ENCODE data around the gene HAPSTR1.

The HAPSTR1 gene

DNA sequence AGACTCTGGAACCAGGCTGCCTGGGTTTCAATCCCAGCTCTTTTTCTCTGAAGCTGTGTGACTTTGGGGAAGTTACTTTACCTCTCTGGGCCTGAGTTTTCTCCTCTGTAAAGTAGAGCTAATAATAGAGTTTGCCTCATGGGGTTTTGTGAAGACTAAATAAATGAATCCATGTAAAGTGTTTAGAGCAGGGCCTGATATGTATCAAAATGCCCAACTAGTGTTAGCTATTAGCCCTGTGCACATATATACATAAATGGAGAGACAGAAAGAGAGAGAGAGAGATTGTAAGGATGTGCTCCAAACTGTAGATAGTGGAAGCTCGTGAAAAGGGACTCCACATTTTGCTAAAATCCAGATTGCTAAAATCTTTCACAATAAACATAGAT is 44.8 kb upstream of the HAPSTR1 start:
- no peak for ATAC-seq (ENCODE audit: insufficient read depth, low read depth)
- no peak overlapping the region for H3K4me2 ChIP-seq (ENCODE audit: insufficient read depth, low read length)
- no peaks in the 10 kb centered on the region for H3K27me3 ChIP-seq (ENCODE audit: insufficient read depth, low read length, poor library complexity)
- H3K4me1 ChIP-seq (ENCODE audit: insufficient read depth, low read length) = no peaks in the 10 kb centered on the region
- no peaks in the 10 kb centered on the region for H3K79me2 ChIP-seq (ENCODE audit: insufficient read depth, low read length)
- no peak overlapping the region for H3K9ac ChIP-seq (ENCODE audit: low read depth, low read length)
- H3K9me3 ChIP-seq (ENCODE audit: insufficient read depth, low read length, severe bottlenecking) = no peaks in the 10 kb centered on the region
- H3K27ac ChIP-seq (ENCODE audit: low read length) = no peak overlapping the region
- DNase-seq = no peak
- H4K20me1 ChIP-seq (ENCODE audit: insufficient read depth, low read length) = no peaks in the 10 kb centered on the region
- TF ChIP-seq, protein P1, sequence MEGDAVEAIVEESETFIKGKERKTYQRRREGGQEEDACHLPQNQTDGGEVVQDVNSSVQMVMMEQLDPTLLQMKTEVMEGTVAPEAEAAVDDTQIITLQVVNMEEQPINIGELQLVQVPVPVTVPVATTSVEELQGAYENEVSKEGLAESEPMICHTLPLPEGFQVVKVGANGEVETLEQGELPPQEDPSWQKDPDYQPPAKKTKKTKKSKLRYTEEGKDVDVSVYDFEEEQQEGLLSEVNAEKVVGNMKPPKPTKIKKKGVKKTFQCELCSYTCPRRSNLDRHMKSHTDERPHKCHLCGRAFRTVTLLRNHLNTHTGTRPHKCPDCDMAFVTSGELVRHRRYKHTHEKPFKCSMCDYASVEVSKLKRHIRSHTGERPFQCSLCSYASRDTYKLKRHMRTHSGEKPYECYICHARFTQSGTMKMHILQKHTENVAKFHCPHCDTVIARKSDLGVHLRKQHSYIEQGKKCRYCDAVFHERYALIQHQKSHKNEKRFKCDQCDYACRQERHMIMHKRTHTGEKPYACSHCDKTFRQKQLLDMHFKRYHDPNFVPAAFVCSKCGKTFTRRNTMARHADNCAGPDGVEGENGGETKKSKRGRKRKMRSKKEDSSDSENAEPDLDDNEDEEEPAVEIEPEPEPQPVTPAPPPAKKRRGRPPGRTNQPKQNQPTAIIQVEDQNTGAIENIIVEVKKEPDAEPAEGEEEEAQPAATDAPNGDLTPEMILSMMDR (IDR thresholded peaks at IDR 0.05; ENCODE audit: borderline replicate concordance, extremely low read depth, low read length, poor library complexity, severe bottlenecking) = no peak
- no peak for TF ChIP-seq EZH2 (IDR thresholded peaks at IDR 0.05; ENCODE audit: borderline replicate concordance, low read depth, low read length, severe bottlenecking)
- H3K36me3 ChIP-seq (ENCODE audit: insufficient read depth, low read length) = no peaks in the 10 kb centered on the region
- H3K4me3 ChIP-seq (ENCODE audit: low read depth in 1 of 2, low read length in 2 of 2) = no peak overlapping the region
- H2AFZ ChIP-seq (ENCODE audit: low read depth, low read length) = no peak overlapping the region

DNA sequence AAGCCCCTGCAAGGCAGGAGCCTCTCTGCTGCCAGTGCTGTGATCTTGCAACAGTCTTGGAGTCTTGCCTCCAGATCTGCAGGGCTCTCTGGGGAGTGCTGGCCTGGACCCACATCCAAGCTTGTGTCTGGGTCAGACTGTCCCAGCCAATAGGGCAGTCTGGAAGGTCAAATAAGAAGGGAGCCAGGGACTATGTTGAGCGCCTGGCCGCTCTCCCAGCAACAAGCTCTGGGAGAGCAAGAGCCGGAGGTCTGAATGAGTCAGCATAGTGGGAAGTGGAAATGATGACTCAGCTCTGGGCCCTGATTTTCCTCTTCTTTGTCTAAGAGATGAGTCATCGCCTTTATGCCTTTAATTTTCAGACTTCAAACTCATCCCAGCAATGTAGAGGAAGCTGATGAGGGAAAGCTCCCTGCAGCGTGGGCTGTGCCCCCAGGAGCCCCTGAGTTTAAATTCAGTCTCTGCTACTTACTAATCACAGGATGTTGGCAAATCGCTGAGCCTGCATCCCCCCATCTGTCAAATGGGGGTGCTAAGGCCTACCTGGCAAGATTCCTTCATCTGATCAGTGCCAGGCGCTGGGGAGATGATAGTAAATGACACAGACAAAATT is 43.6 kb upstream of the HAPSTR1 start:
- Histone ChIP-seq H3K4me3 (ENCODE audit: low read depth in 1 of 2, low read length in 2 of 2) (no peak overlapping the region), H3K9ac (ENCODE audit: low read depth, low read length) (no peak overlapping the region), H3K27me3 (ENCODE audit: insufficient read depth, low read length, poor library complexity) (no peaks in the 10 kb centered on the region), H2AFZ (ENCODE audit: low read depth, low read length) (no peak overlapping the region), H3K36me3 (ENCODE audit: insufficient read depth, low read length) (no peaks in the 10 kb centered on the region), H3K4me1 (ENCODE audit: insufficient read depth, low read length) (no peaks in the 10 kb centered on the region), H4K20me1 (ENCODE audit: insufficient read depth, low read length) (no peaks in the 10 kb centered on the region), H3K79me2 (ENCODE audit: insufficient read depth, low read length) (no peaks in the 10 kb centered on the region), H3K4me2 (ENCODE audit: insufficient read depth, low read length) (no peak overlapping the region), H3K27ac (ENCODE audit: low read length) (no peak overlapping the region), H3K9me3 (ENCODE audit: insufficient read depth, low read length, severe bottlenecking) (no peaks in the 10 kb centered on the region)
- no peak for TF ChIP-seq EZH2 (IDR thresholded peaks at IDR 0.05; ENCODE audit: borderline replicate concordance, low read depth, low read length, severe bottlenecking)
- TF ChIP-seq, protein P1 (IDR thresholded peaks at IDR 0.05; ENCODE audit: borderline replicate concordance, extremely low read depth, low read length, poor library complexity, severe bottlenecking) = no peak
- peak; percentile 37 for DNase-seq
- ATAC-seq (ENCODE audit: insufficient read depth, low read depth) = peak; percentile 73

DNA sequence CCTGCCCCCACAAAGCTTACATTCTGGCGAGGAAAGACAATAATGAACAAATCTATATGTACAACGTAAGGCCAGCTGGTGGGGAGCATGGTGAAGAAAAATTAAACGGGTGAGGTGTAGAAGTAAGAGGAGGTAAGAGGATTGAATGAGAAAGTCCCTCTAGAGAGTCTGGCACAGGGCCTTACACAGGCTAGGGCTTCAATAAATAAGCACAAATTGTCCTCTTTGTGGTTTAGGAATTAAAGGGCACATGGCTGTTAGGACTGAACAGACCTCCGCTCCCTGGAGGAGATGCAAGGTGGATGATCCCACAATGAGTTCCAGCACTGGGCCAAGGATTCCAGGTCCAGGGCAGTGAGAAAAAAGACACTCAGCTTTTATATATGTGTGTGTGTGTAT is 43.1 kb upstream of the HAPSTR1 start:
- Histone ChIP-seq H3K4me3 (ENCODE audit: low read depth in 1 of 2, low read length in 2 of 2) (no peak overlapping the region), H3K4me1 (ENCODE audit: insufficient read depth, low read length) (no peaks in the 10 kb centered on the region), H3K9ac (ENCODE audit: low read depth, low read length) (no peak overlapping the region), H3K27ac (ENCODE audit: low read length) (no peak overlapping the region), H3K36me3 (ENCODE audit: insufficient read depth, low read length) (no peaks in the 10 kb centered on the region), H3K4me2 (ENCODE audit: insufficient read depth, low read length) (no peak overlapping the region), H4K20me1 (ENCODE audit: insufficient read depth, low read length) (no peaks in the 10 kb centered on the region), H3K27me3 (ENCODE audit: insufficient read depth, low read length, poor library complexity) (no peaks in the 10 kb centered on the region), H3K79me2 (ENCODE audit: insufficient read depth, low read length) (no peaks in the 10 kb centered on the region), H2AFZ (ENCODE audit: low read depth, low read length) (no peak overlapping the region), H3K9me3 (ENCODE audit: insufficient read depth, low read length, severe bottlenecking) (no peaks in the 10 kb centered on the region)
- DNase-seq (no peak), ATAC-seq (ENCODE audit: insufficient read depth, low read depth) (no peak)
- TF ChIP-seq, protein P1 (IDR thresholded peaks at IDR 0.05; ENCODE audit: borderline replicate concordance, extremely low read depth, low read length, poor library complexity, severe bottlenecking) = no peak
- no peak for TF ChIP-seq EZH2 (IDR thresholded peaks at IDR 0.05; ENCODE audit: borderline replicate concordance, low read depth, low read length, severe bottlenecking)
